PFSK-1 (cell line): ENCODE results near the gene CASKIN2.

Source experiments
- FOXP2 ChIP-seq: optimal IDR thresholded peaks from 2 replicates; pipeline ENCODE3; 2011; ENCODE audit warnings: borderline replicate concordance, control low read depth, inconsistent platforms; ENCODE audit not compliant: insufficient read depth; ENCODE audit errors: extremely low read length, extremely low read depth
- POLR2AphosphoS5 ChIP-seq: IDR thresholded peaks from 2 replicates; pipeline ENCODE4 v1.6.1; 2012; ENCODE audit warnings: low read depth, mild to moderate bottlenecking, control low read depth, low read length, moderate library complexity
- REST ChIP-seq, 2 experiments: IDR thresholded peaks; 2 replicates each; pipeline versions ENCODE4 v1.6.1 to v1.8.0; 2011 to 2012; ENCODE audit warnings: low read depth in 2 of 2, low read length in 2 of 2, control low read depth in 1 of 2, inconsistent platforms in 1 of 2, mild to moderate bottlenecking in 1 of 2, moderate library complexity in 1 of 2; ENCODE audit not compliant: insufficient read depth in 1 of 2
- SIN3A ChIP-seq: IDR thresholded peaks from 2 replicates; pipeline ENCODE4 v1.6.1; 2012; ENCODE audit warnings: mild to moderate bottlenecking, low read length, moderate library complexity, borderline replicate concordance; ENCODE audit not compliant: insufficient read depth
- TAF1 ChIP-seq: IDR thresholded peaks from 2 replicates; pipeline ENCODE4 v1.6.1; 2012; ENCODE audit warnings: low read length, control low read depth, borderline replicate concordance; ENCODE audit not compliant: insufficient read depth

The CASKIN2 gene

DNA sequence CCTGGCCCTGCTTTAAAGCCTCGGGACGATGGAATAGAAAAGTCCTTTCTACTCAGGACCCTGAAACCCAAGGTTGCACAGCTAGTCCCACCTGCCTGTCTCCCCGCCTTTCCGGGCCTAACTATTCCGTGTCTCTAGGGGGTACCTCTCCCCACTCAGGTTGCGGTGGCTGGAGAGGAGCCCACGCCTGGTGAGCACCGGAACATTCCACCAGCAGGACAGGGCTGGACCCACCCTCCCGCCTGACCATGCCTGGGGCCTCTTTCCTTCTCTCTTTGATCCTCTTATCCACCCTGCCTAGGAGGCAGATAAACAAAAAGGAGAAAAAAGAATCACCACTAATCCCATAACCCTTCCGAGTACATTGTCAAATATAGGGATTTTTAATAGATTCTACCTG lies 21.0 kb upstream of the CASKIN2 start:
- TF ChIP-seq SIN3A (no peak), POLR2AphosphoS5 (no peak), FOXP2 (no peak), TAF1 (no peak), REST (IDR thresholded peaks at IDR 0.05; ENCODE audit: insufficient read depth in 1 of 2, low read depth in 2 of 2, low read length in 2 of 2) (no peak)

DNA sequence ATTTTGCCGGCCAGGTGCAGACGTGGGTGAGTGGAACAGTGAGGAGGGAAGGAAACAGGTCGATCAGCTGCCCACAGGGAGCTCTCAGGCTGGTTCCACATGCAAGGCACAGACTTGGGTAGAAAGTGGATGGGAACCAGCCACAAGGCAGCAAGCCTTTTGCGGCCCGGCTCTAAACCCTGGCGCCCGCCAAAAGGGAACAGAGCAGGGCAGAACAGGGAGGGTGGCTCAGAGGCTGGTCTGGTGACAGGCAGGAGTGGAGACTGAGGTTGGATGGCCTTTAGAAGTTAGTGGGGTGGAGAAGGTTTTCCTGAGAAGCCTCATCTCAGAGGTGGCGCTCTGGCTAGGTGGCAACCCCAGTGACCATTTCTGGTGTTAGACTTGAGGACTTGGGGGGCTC lies 20.5 kb upstream of the CASKIN2 start:
- TF ChIP-seq REST (IDR thresholded peaks at IDR 0.05; ENCODE audit: insufficient read depth in 1 of 2, low read depth in 2 of 2, low read length in 2 of 2) (no peak), TAF1 (no peak), POLR2AphosphoS5 (no peak), FOXP2 (no peak)

GRCh38 chr17:75535119-75535537 lies 19.8 kb upstream of the CASKIN2 start:
- TF ChIP-seq REST (IDR thresholded peaks at IDR 0.05; ENCODE audit: insufficient read depth in 1 of 2, low read depth in 2 of 2, low read length in 2 of 2), result no peak

GRCh38 chr17:75531721-75532072 lies 16.4 kb upstream of the CASKIN2 start:
- TF ChIP-seq FOXP2 (no peak), TAF1 (no peak), REST (IDR thresholded peaks at IDR 0.05; ENCODE audit: insufficient read depth in 1 of 2, low read depth in 2 of 2, low read length in 2 of 2) (no peak), SIN3A (no peak), POLR2AphosphoS5 (no peak)

- no peak for TF ChIP-seq FOXP2
- no peak for TF ChIP-seq SIN3A
- no peak for TF ChIP-seq POLR2AphosphoS5
- no peak for TF ChIP-seq TAF1
- TF ChIP-seq REST (IDR thresholded peaks at IDR 0.05; ENCODE audit: insufficient read depth in 1 of 2, low read depth in 2 of 2, low read length in 2 of 2), result no peak
Observed at GRCh38 chr17:75530837-75531720, 15.7 kb upstream of the CASKIN2 start.
